ENCODE data around the gene SMOC1.

GRCh38 chr14:69986336-69986735 lies 107.1 kb downstream of the SMOC1 start:
- TF ChIP-seq EZH2 (IDR thresholded peaks at IDR 0.05; ENCODE audit: low read depth) (no peak), CTCF (conservative IDR thresholded peaks at IDR 0.05) (no peak)
